ENCODE data around the gene ADTRP. TPM values are rescaled to one million over a fixed set of nuclear protein-coding genes. Genes with fewer than 3 reads are reported as not detected.

The ADTRP gene
- total RNA-seq, 1 experiment from 2014 or later = 5.2 TPM

GRCh38 chr6:11814106-11814505 lies 35.5 kb upstream of the ADTRP start:
- H3K4me3 Mint-ChIP-seq (ENCODE audit: unreplicated experiment) = no peak overlapping the region
- H3K27me3 Mint-ChIP-seq (ENCODE audit: insufficient read depth, unreplicated experiment) = no peaks in the 10 kb centered on the region
- CTCF ChIA-PET = no interaction called here
- Histone ChIP-seq H3K9me3 (no peaks in the 10 kb centered on the region), H3K4me3 (ENCODE audit: low read depth, low read length) (no peak overlapping the region), H3K27me3 (replicated peaks; ENCODE audit: control insufficient read depth, insufficient read depth, low read length) (no peaks in the 10 kb centered on the region), H3K36me3 (ENCODE audit: control insufficient read depth, insufficient read depth, low read length) (no peaks in the 10 kb centered on the region), H3K4me1 (peaks cover 20% of the 10 kb centered on the region)
- peaks cover 8% of the 10 kb centered on the region for H3K4me1 Mint-ChIP-seq (ENCODE audit: low read depth, unreplicated experiment)
- TF ChIP-seq CTCF (IDR thresholded peaks at IDR 0.05; ENCODE audit: insufficient read depth in 1 of 2, low read depth in 1 of 2, low read length in 1 of 2, severe bottlenecking in 1 of 2, unreplicated experiment in 1 of 2) = no peak
- no TSS peak for BruUV-seq (replicated peaks)
- H3K27ac Mint-ChIP-seq (ENCODE audit: unreplicated experiment) = no peak overlapping the region
- intact Hi-C loops (cut with micrococcal nuclease; ENCODE audit: unreplicated experiment) = no loop called here
- POLR2A ChIA-PET = no interaction called here
- no peaks in the 10 kb centered on the region for H3K36me3 Mint-ChIP-seq (ENCODE audit: insufficient read depth, unreplicated experiment)
- no peaks in the 10 kb centered on the region for H3K9me3 Mint-ChIP-seq (ENCODE audit: unreplicated experiment)
- DNase-seq = no peak

- DNase-seq = no peak
- Mint-ChIP-seq H3K27me3 (ENCODE audit: insufficient read depth, unreplicated experiment) (no peaks in the 10 kb centered on the region), H3K27ac (ENCODE audit: unreplicated experiment) (no peak overlapping the region), H3K36me3 (ENCODE audit: insufficient read depth, unreplicated experiment) (no peaks in the 10 kb centered on the region), H3K4me1 (ENCODE audit: low read depth, unreplicated experiment) (peaks cover 8% of the 10 kb centered on the region), H3K4me3 (ENCODE audit: unreplicated experiment) (no peak overlapping the region), H3K9me3 (ENCODE audit: unreplicated experiment) (no peaks in the 10 kb centered on the region)
- Histone ChIP-seq H3K4me1 (peaks cover 20% of the 10 kb centered on the region), H3K4me3 (ENCODE audit: low read depth, low read length) (no peak overlapping the region), H3K36me3 (ENCODE audit: control insufficient read depth, insufficient read depth, low read length) (no peaks in the 10 kb centered on the region), H3K9me3 (no peaks in the 10 kb centered on the region), H3K27me3 (replicated peaks; ENCODE audit: control insufficient read depth, insufficient read depth, low read length) (no peaks in the 10 kb centered on the region)
- intact Hi-C loops (cut with micrococcal nuclease; ENCODE audit: unreplicated experiment) = no loop called here
- POLR2A ChIA-PET = no interaction called here
- TF ChIP-seq CTCF (IDR thresholded peaks at IDR 0.05; ENCODE audit: insufficient read depth in 1 of 2, low read depth in 1 of 2, low read length in 1 of 2, severe bottlenecking in 1 of 2, unreplicated experiment in 1 of 2) = no peak
- no TSS peak for BruUV-seq (replicated peaks)
- CTCF ChIA-PET = no interaction called here
These were observed 35.0 kb upstream of the ADTRP start for GRCh38 chr6:11813606-11814005.

- CTCF ChIA-PET = no interaction called here
- DNase-seq = no peak
- no peaks in the 10 kb centered on the region for H3K9me3 Mint-ChIP-seq (ENCODE audit: unreplicated experiment)
- POLR2A ChIA-PET = no interaction called here
- no peak for TF ChIP-seq CTCF (IDR thresholded peaks at IDR 0.05; ENCODE audit: insufficient read depth in 1 of 2, low read depth in 1 of 2, low read length in 1 of 2, severe bottlenecking in 1 of 2, unreplicated experiment in 1 of 2)
- H3K4me1 Mint-ChIP-seq (ENCODE audit: low read depth, unreplicated experiment) = peaks cover 8% of the 10 kb centered on the region
- H3K4me3 Mint-ChIP-seq (ENCODE audit: unreplicated experiment) = no peak overlapping the region
- Histone ChIP-seq H3K4me1 (peaks cover 20% of the 10 kb centered on the region), H3K27me3 (replicated peaks; ENCODE audit: control insufficient read depth, insufficient read depth, low read length) (no peaks in the 10 kb centered on the region), H3K4me3 (ENCODE audit: low read depth, low read length) (no peak overlapping the region), H3K36me3 (ENCODE audit: control insufficient read depth, insufficient read depth, low read length) (no peaks in the 10 kb centered on the region), H3K9me3 (no peaks in the 10 kb centered on the region)
- BruUV-seq (replicated peaks) = no TSS peak
- no peaks in the 10 kb centered on the region for H3K27me3 Mint-ChIP-seq (ENCODE audit: insufficient read depth, unreplicated experiment)
- H3K36me3 Mint-ChIP-seq (ENCODE audit: insufficient read depth, unreplicated experiment) = no peaks in the 10 kb centered on the region
- no peak overlapping the region for H3K27ac Mint-ChIP-seq (ENCODE audit: unreplicated experiment)
- intact Hi-C loops (cut with micrococcal nuclease; ENCODE audit: unreplicated experiment) = no loop called here
These were observed 34.3 kb upstream of the ADTRP start for GRCh38 chr6:11812951-11813350.

Data from Caco-2 (cell line).